HG03097 (cell line): Measurements from ENCODE around the gene ALG2.
"Not testable (repeated sequence)": the region's sequence is repeated elsewhere in the genome, so short reads cannot be mapped to it uniquely, and the experiment has no call there.

Source experiments
- ATAC-seq: cut with Tn5 transposase; IDR thresholded peaks from one replicate; pipeline ENCODE4 v1.9.1; 2021; ENCODE audit not compliant: unreplicated experiment, low FRiP score

Gene ALG2

GRCh38 chr9:99238331-99238730 is 16.6 kb upstream of the ALG2 start:
- no peak for ATAC-seq

- ATAC-seq = not testable (repeated sequence)
Measured at GRCh38 chr9:99237849-99238248, 16.1 kb upstream of the ALG2 start.

GRCh38 chr9:99237356-99237755 is 15.6 kb upstream of the ALG2 start:
- no peak for ATAC-seq

GRCh38 chr9:99235926-99236634 is 14.3 kb upstream of the ALG2 start:
- ATAC-seq = peak; percentile 80

- no peak for ATAC-seq
Measured at GRCh38 chr9:99235069-99235468, 13.3 kb upstream of the ALG2 start.

GRCh38 chr9:99234618-99235017 is 12.9 kb upstream of the ALG2 start:
- no peak for ATAC-seq

- ATAC-seq = no peak
Measured at GRCh38 chr9:99231711-99232110, 10.0 kb upstream of the ALG2 start.

- ATAC-seq = no peak
Measured at GRCh38 chr9:99230206-99230605, 8.5 kb upstream of the ALG2 start.

GRCh38 chr9:99226054-99226453 is 4.3 kb upstream of the ALG2 start:
- no peak for ATAC-seq

GRCh38 chr9:99224445-99224844 is 2.7 kb upstream of the ALG2 start:
- no peak for ATAC-seq

- ATAC-seq = no peak
Measured at GRCh38 chr9:99222416-99223270, 901 bp upstream of the ALG2 start.

GRCh38 chr9:99221266-99221620 is 499 bp downstream of the ALG2 start:
- ATAC-seq = no peak

GRCh38 chr9:99220011-99220410 is 1.7 kb downstream of the ALG2 start:
- no peak for ATAC-seq

- ATAC-seq = no peak
Measured at GRCh38 chr9:99216073-99216472, 5.7 kb downstream of the ALG2 start.

- ATAC-seq = no peak
Measured at GRCh38 chr9:99213197-99213596, 8.5 kb downstream of the ALG2 start.

GRCh38 chr9:99211746-99212145 is 10.0 kb downstream of the ALG2 start:
- ATAC-seq = no peak

- ATAC-seq = no peak
Measured at GRCh38 chr9:99210572-99210971, 11.2 kb downstream of the ALG2 start.

- no peak for ATAC-seq
Measured at GRCh38 chr9:99201603-99202002, 20.1 kb downstream of the ALG2 start.

- no peak for ATAC-seq
Measured at GRCh38 chr9:99199938-99200539, 21.7 kb downstream of the ALG2 start.

- no peak for ATAC-seq
Measured at GRCh38 chr9:99197987-99198386, 23.8 kb downstream of the ALG2 start.

- no peak for ATAC-seq
Measured at GRCh38 chr9:99197124-99197630, 24.6 kb downstream of the ALG2 start.
